ENCODE results near the gene TRIM71.
A peak's percentile ranks its signal among the peaks of the same experiment; 100 is the strongest.

Gene TRIM71

GRCh38 chr3:32903953-32904352 lies 86.2 kb downstream of the TRIM71 start:
- H3K4me3 ChIP-seq (ENCODE audit: low read depth, low read length): no peak overlapping the region
- no peak for DNase-seq (ENCODE audit: low read depth)
- in situ Hi-C loops (cut with HindIII; ENCODE audit: low sequenced_read_pairs): no loop called here
- TF ChIP-seq CTCF (IDR thresholded peaks at IDR 0.05; ENCODE audit: low read depth, low read length, missing control alignments): no peak

GRCh38 chr3:32909999-32910398 lies 92.2 kb downstream of the TRIM71 start:
- in situ Hi-C loops (cut with HindIII; ENCODE audit: low sequenced_read_pairs): no loop called here
- no peak for DNase-seq (ENCODE audit: low read depth)
- no peak for TF ChIP-seq CTCF (IDR thresholded peaks at IDR 0.05; ENCODE audit: low read depth, low read length, missing control alignments)
- no peak overlapping the region for H3K4me3 ChIP-seq (ENCODE audit: low read depth, low read length)

GRCh38 chr3:32910954-32911353 lies 93.2 kb downstream of the TRIM71 start:
- in situ Hi-C loops (cut with HindIII; ENCODE audit: low sequenced_read_pairs): no loop called here
- no peak overlapping the region for H3K4me3 ChIP-seq (ENCODE audit: low read depth, low read length)
- no peak for TF ChIP-seq CTCF (IDR thresholded peaks at IDR 0.05; ENCODE audit: low read depth, low read length, missing control alignments)
- DNase-seq (ENCODE audit: low read depth): no peak

GRCh38 chr3:32912046-32912445 lies 94.2 kb downstream of the TRIM71 start:
- TF ChIP-seq CTCF (IDR thresholded peaks at IDR 0.05; ENCODE audit: low read depth, low read length, missing control alignments): no peak
- in situ Hi-C loops (cut with HindIII; ENCODE audit: low sequenced_read_pairs): no loop called here
- no peak overlapping the region for H3K4me3 ChIP-seq (ENCODE audit: low read depth, low read length)
- no peak for DNase-seq (ENCODE audit: low read depth)

- TF ChIP-seq CTCF (IDR thresholded peaks at IDR 0.05; ENCODE audit: low read depth, low read length, missing control alignments): no peak
- no peak overlapping the region for H3K4me3 ChIP-seq (ENCODE audit: low read depth, low read length)
- in situ Hi-C loops (cut with HindIII; ENCODE audit: low sequenced_read_pairs): no loop called here
- peak; percentile 16 for DNase-seq (ENCODE audit: low read depth)
These were observed 96.1 kb downstream of the TRIM71 start for GRCh38 chr3:32913790-32914446.

GRCh38 chr3:32919920-32920319 lies 102.1 kb downstream of the TRIM71 start:
- no peak overlapping the region for H3K4me3 ChIP-seq (ENCODE audit: low read depth, low read length)
- no peak for TF ChIP-seq CTCF (IDR thresholded peaks at IDR 0.05; ENCODE audit: low read depth, low read length, missing control alignments)
- in situ Hi-C loops (cut with HindIII; ENCODE audit: low sequenced_read_pairs): no loop called here
- DNase-seq (ENCODE audit: low read depth): no peak

Measured in astrocyte of the cerebellum (primary cell).